H1 (cell line): ENCODE data around the gene INO80. TPM values are rescaled to one million over a fixed set of nuclear protein-coding genes. Genes with fewer than 3 reads are reported as not detected.
A peak's percentile ranks its signal among the peaks of the same experiment; 100 is the strongest.

Source experiments
- CTCF ChIA-PET: fragments of 300-600 bp; sonication (Branson Sonifier 250); formaldehyde crosslinking; loops from one replicate; lab custom pipeline; 2021; ENCODE audit not compliant: partially characterized antibody; lab: Charles Lee
- POLR2A ChIA-PET: fragments of 300-600 bp; sonication (Branson Sonifier 250); formaldehyde crosslinking; loops from one replicate; lab custom pipeline; 2021; ENCODE audit warnings: inconsistent platforms; ENCODE audit not compliant: partially characterized antibody; lab: Charles Lee
- DNase-seq, 2 experiments: peaks; one replicate each; pipeline versions ENCODE4 v3.0.0 to v3.0.0-alpha.2; 2010 to 2022; ENCODE audit warnings: low spot score in 2 of 2, low read depth in 1 of 2, mixed read lengths in 1 of 2
- FAIRE-seq: peaks from 2 replicates; lab custom pipeline; 2011; peaks lifted over from hg19 to GRCh38; lab: Jason Lieb, UNC
- H2AFZ ChIP-seq: 2 replicates; pipeline ENCODE4 v1.8.1; 2012; ENCODE audit warnings: low read length, inconsistent platforms
- H2AK5ac ChIP-seq: 2 replicates; pipeline ENCODE4 v1.6.1; 2013; ENCODE audit warnings: low read depth, low read length
- H2BK120ac ChIP-seq: replicated peaks from 2 replicates; pipeline ENCODE3; 2013; ENCODE audit warnings: low read depth, low read length, inconsistent platforms
- H2BK12ac ChIP-seq: 2 replicates; pipeline ENCODE4 v1.6.1; 2013; ENCODE audit warnings: low read depth, low read length
- H2BK15ac ChIP-seq: 2 replicates; pipeline ENCODE4 v1.6.1; 2013; ENCODE audit warnings: low read length
- H2BK20ac ChIP-seq: 2 replicates; pipeline ENCODE4 v1.6.1; 2013; ENCODE audit warnings: low read length
- H2BK5ac ChIP-seq: 2 replicates; pipeline ENCODE4 v1.6.1; 2013; ENCODE audit warnings: low read depth, low read length
- H3K14ac ChIP-seq: 2 replicates; pipeline ENCODE4 v1.6.1; 2013; ENCODE audit warnings: inconsistent platforms; ENCODE audit not compliant: insufficient read length
- H3K18ac ChIP-seq: 2 replicates; pipeline ENCODE4 v1.6.1; 2013; ENCODE audit warnings: low read length; ENCODE audit errors: extremely low read depth
- H3K23ac ChIP-seq: 2 replicates; pipeline ENCODE4 v1.6.1; 2013; ENCODE audit warnings: inconsistent platforms; ENCODE audit not compliant: insufficient read length
- H3K23me2 ChIP-seq: 2 replicates; pipeline ENCODE4 v1.6.1; 2013; ENCODE audit warnings: low read depth, low read length
- H3K27ac ChIP-seq: 2 replicates; pipeline ENCODE4 v1.6.1; 2011; ENCODE audit warnings: low read depth, low read length, inconsistent platforms
- H3K27me3 ChIP-seq, 4 experiments: replicated peaks in 1 of 4; 1 replicate in 1 of 4; 2 replicates in 3 of 4; pipeline versions ENCODE4 v1.6.1 to v1.8.1; 2011 to 2013; ENCODE audit warnings: low read length in 3 of 4, mild to moderate bottlenecking in 3 of 4, inconsistent platforms in 2 of 4, mixed read lengths in 2 of 4, moderate library complexity in 1 of 4; ENCODE audit not compliant: control insufficient read depth in 3 of 4, insufficient read depth in 3 of 4; ENCODE audit errors: extremely low read depth in 1 of 4
- H3K36me3 ChIP-seq, 4 experiments: 2 replicates each; pipeline versions ENCODE4 v1.6.1 to v1.8.1; 2011 to 2013; ENCODE audit warnings: mild to moderate bottlenecking in 4 of 4, low read length in 3 of 4, moderate library complexity in 2 of 4, control low read depth in 1 of 4, inconsistent platforms in 1 of 4; ENCODE audit not compliant: insufficient read depth in 4 of 4, control insufficient read depth in 2 of 4
- H3K4ac ChIP-seq: replicated peaks from 2 replicates; pipeline ENCODE3; 2013; ENCODE audit warnings: low read length, low read depth, mixed read lengths, inconsistent platforms; ENCODE audit not compliant: insufficient read length
- H3K4me1 ChIP-seq, 4 experiments: replicated peaks in 1 of 4; 1 replicate in 1 of 4; 2 replicates in 3 of 4; pipeline versions ENCODE4 v1.6.1 to v1.8.1; 2011 to 2013; ENCODE audit warnings: low read length in 3 of 4, inconsistent platforms in 2 of 4, mixed read lengths in 1 of 4; ENCODE audit not compliant: insufficient read depth in 4 of 4, control insufficient read depth in 3 of 4
- H3K4me2 ChIP-seq, 2 experiments: 2 replicates each; pipeline versions ENCODE4 v1.6.1 to v1.8.1; 2011 to 2013; ENCODE audit warnings: low read depth in 2 of 2, low read length in 2 of 2, control low read depth in 1 of 2, inconsistent platforms in 1 of 2, mild to moderate bottlenecking in 1 of 2; ENCODE audit not compliant: insufficient read depth in 1 of 2
- H3K4me3 ChIP-seq, 4 experiments: fragments of 200-600, 300-600 bp in 1 of 4; sonication (generic), shearing (Covaris generic), sonication (Bioruptor Twin) in 1 of 4; 2 replicates each; pipeline versions ENCODE4 v1.5.1 to v1.8.1; 2011 to 2016; ENCODE audit warnings: low read length in 4 of 4, low read depth in 3 of 4, control low read depth in 2 of 4, inconsistent platforms in 2 of 4, mild to moderate bottlenecking in 2 of 4, mixed read lengths in 1 of 4, moderate library complexity in 1 of 4; ENCODE audit not compliant: insufficient read depth in 2 of 4; ENCODE audit errors: extremely low read depth in 1 of 4
- H3K56ac ChIP-seq: replicated peaks from 2 replicates; pipeline ENCODE3; 2013; ENCODE audit warnings: low read depth, mild to moderate bottlenecking, mixed read lengths, low read length, inconsistent platforms; ENCODE audit not compliant: insufficient read length
- H3K79me1 ChIP-seq: 2 replicates; pipeline ENCODE4 v1.6.1; 2013; ENCODE audit warnings: low read depth, low read length, control low read depth
- H3K79me2 ChIP-seq, 2 experiments: 2 replicates each; pipeline versions ENCODE4 v1.6.1 to v1.8.1; 2012 to 2013; ENCODE audit warnings: low read length in 2 of 2, mild to moderate bottlenecking in 2 of 2, inconsistent platforms in 1 of 2; ENCODE audit not compliant: insufficient read depth in 2 of 2, control insufficient read depth in 1 of 2
- H3K9ac ChIP-seq, 4 experiments: replicated peaks in 1 of 4; 1 replicate in 1 of 4; 2 replicates in 3 of 4; pipeline versions ENCODE4 v1.6.1 to v1.8.1; 2011 to 2013; ENCODE audit warnings: low read depth in 3 of 4, low read length in 3 of 4, control low read depth in 2 of 4, mild to moderate bottlenecking in 2 of 4, moderate library complexity in 2 of 4, inconsistent platforms in 1 of 4; ENCODE audit errors: extremely low read depth in 1 of 4
- H3K9me3 ChIP-seq, 2 experiments: 2 replicates each; pipeline versions ENCODE4 v1.6.1 to v1.8.1; 2012 to 2013; ENCODE audit warnings: mild to moderate bottlenecking in 2 of 2, moderate library complexity in 2 of 2, control low read depth in 1 of 2, inconsistent platforms in 1 of 2, low read depth in 1 of 2, low read length in 1 of 2, mixed read lengths in 1 of 2; ENCODE audit not compliant: insufficient read depth in 2 of 2
- H4K20me1 ChIP-seq, 2 experiments: replicated peaks in 1 of 2; 2 replicates each; pipeline versions ENCODE3 to v1.8.1; 2011 to 2013; ENCODE audit warnings: inconsistent platforms in 2 of 2, low read length in 2 of 2, mild to moderate bottlenecking in 1 of 2; ENCODE audit not compliant: insufficient read depth in 2 of 2, control insufficient read depth in 1 of 2
- H4K5ac ChIP-seq: 2 replicates; pipeline ENCODE4 v1.6.1; 2013; ENCODE audit warnings: low read length, low read depth, mixed read lengths, inconsistent platforms; ENCODE audit not compliant: insufficient read length
- H4K8ac ChIP-seq: 2 replicates; pipeline ENCODE4 v1.8.0; 2013; ENCODE audit warnings: mild to moderate bottlenecking, moderate library complexity, low read length, inconsistent platforms; ENCODE audit not compliant: insufficient read depth; ENCODE audit errors: extremely low read depth
- H4K91ac ChIP-seq: replicated peaks from 2 replicates; pipeline ENCODE3; 2013; ENCODE audit warnings: low read length, mixed read lengths, inconsistent platforms; ENCODE audit not compliant: insufficient read length
- EZH2 ChIP-seq: fragments of 200-600 bp; sonication (generic); IDR thresholded peaks from 2 replicates; pipeline ENCODE4 v1.7.1; 2012; ENCODE audit warnings: low read depth, mild to moderate bottlenecking, moderate library complexity, low read length, inconsistent platforms; ENCODE audit not compliant: severe bottlenecking
- MAX ChIP-seq: IDR thresholded peaks from 2 replicates; pipeline ENCODE4 v1.6.1; 2012; ENCODE audit warnings: inconsistent platforms
- WGBS, 2 experiments: shearing (Covaris generic) in 1 of 2; methylation state at CpG; one replicate each; pipeline versions ENCODE4 v1.1.6 to v1.1.7; 2013 to 2015; ENCODE audit warnings: low lambda C conversion rate in 2 of 2, mixed read lengths in 2 of 2, inconsistent platforms in 1 of 2, low coverage in 1 of 2, missing lambda C conversion rate in 1 of 2; ENCODE audit not compliant: insufficient replicate concordance in 2 of 2, insufficient coverage in 1 of 2, insufficient read length in 1 of 2; ENCODE audit errors: extremely low coverage in 1 of 2, missing lambda C conversion rate in 1 of 2; 5-methylcytosine and 5-hydroxymethylcytosine counted together
- polyA plus RNA-seq, 7 experiments: library from polyadenylated mRNA; depleted of rRNA in 3 of 7; stranded (reverse) in 5 of 7; unstranded in 2 of 7; fragments of >200 nt in 5 of 7; fragments of 200-250 nt in 2 of 7; gene quantifications; 1 replicate in 5 of 7; 2 replicates in 1 of 7; 4 replicates in 1 of 7; pipeline versions ENCODE4 v1.2.1 to v1.2.3, GENCODE V29; 2011 to 2013; ENCODE audit warnings: missing spikeins in 2 of 7, mixed read lengths in 2 of 7
- total RNA-seq: library from RNA; stranded (reverse); fragmentation: NEBNext Ultra II Directional; extraction: Animal tissue kit (Norgen Biotek cat#: 25700); gene quantifications from 2 replicates; pipeline ENCODE4 v1.2.1, GENCODE V29; 2021

The INO80 gene
- total and polyA plus RNA-seq, 2 of the 8 experiments (the other 6 are each of a cell fraction or from before 2014, with no cell fraction given) = 4.3 to 24.5 TPM

- Histone ChIP-seq H3K14ac (no peak overlapping the region), H4K20me1 (peaks cover 0 to 6% of the 10 kb centered on the region in 2 experiments), H3K56ac (no peak overlapping the region), H3K27ac (no peak overlapping the region), H3K27me3 (no peaks in the 10 kb centered on the region), H3K9me3 (no peaks in the 10 kb centered on the region), H2AFZ (no peak overlapping the region), H2BK5ac (peak overlapping the region; percentile 52; the same call in 1 of the 2 replicates), H2BK120ac (no peak overlapping the region), H3K23me2 (no peaks in the 10 kb centered on the region), H3K18ac (no peak overlapping the region; the same call in 1 of the 2 replicates), H3K4me1 (no peaks in the 10 kb centered on the region; a peak in 5 of 7 replicates), H3K9ac (no peak overlapping the region), H2BK12ac (no peak overlapping the region), H4K5ac (no peak overlapping the region), H2AK5ac (no peak overlapping the region), H3K4me3 (no peak overlapping the region), H3K79me2 (peaks cover 0 to 8% of the 10 kb centered on the region in 2 experiments; a peak in 1 of 4 replicates), H3K4ac (no peak overlapping the region), H2BK20ac (no peak overlapping the region), H4K8ac (no peak overlapping the region), H3K4me2 (no peak overlapping the region), H4K91ac (no peak overlapping the region), H3K79me1 (no peaks in the 10 kb centered on the region), H3K36me3 (peaks cover 0 to 14% (median 3%) of the 10 kb centered on the region in 4 experiments; a peak in 5 of 8 replicates), H2BK15ac (no peak overlapping the region), H3K23ac (no peak overlapping the region)
- no peak for DNase-seq
- TF ChIP-seq MAX (no peak), EZH2 (no peak)
- no peak for FAIRE-seq
- WGBS, 2 experiments = 91% methylated on average over 7 of the region's 11 CpGs; no CpG with 5 or more reads in 1 of the 2 experiments
- POLR2A ChIA-PET = interaction anchor here (1.0 to 28.7 kb wide), 6 partner anchors 9 to 93 kb away, joined by 3 to 1505 read pairs (median 6); partner anchors contain the start of genes CHAC1 and DLL4
- CTCF ChIA-PET = interaction anchor here (1.0 to 5.7 kb wide), 2 partner anchors 20 to 113 kb away, joined by 3 to 52 read pairs; no protein-coding TSS in a partner anchor
Measured at GRCh38 chr15:40960925-40961324, 155.2 kb downstream of the INO80 start.
